ENCODE measurements around the gene IL10RB.

DNA sequence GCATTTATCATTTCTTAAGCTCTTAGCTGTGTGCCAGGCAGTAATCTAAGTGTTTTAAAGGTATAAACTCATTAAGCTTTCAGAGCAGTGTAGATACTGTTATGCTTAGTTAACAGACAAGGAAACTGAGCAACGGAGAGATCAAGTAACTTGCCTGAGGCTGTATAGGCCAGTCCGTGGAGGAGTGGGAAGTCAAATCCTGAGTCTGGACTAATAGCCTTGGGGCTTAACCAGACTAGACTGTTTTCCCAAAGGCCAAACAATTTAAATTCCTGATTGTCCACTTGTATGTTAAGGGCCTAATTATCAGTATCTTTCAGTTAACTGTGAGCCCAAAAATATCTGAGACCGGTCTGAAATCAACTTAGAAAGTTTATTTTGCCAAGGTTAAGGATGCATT lies 61.2 kb downstream of the IL10RB start:
- TF ChIP-seq, protein P1, sequence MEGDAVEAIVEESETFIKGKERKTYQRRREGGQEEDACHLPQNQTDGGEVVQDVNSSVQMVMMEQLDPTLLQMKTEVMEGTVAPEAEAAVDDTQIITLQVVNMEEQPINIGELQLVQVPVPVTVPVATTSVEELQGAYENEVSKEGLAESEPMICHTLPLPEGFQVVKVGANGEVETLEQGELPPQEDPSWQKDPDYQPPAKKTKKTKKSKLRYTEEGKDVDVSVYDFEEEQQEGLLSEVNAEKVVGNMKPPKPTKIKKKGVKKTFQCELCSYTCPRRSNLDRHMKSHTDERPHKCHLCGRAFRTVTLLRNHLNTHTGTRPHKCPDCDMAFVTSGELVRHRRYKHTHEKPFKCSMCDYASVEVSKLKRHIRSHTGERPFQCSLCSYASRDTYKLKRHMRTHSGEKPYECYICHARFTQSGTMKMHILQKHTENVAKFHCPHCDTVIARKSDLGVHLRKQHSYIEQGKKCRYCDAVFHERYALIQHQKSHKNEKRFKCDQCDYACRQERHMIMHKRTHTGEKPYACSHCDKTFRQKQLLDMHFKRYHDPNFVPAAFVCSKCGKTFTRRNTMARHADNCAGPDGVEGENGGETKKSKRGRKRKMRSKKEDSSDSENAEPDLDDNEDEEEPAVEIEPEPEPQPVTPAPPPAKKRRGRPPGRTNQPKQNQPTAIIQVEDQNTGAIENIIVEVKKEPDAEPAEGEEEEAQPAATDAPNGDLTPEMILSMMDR (IDR thresholded peaks at IDR 0.05): no peak
- no peak for TF ChIP-seq POLR2A (IDR thresholded peaks at IDR 0.05)
